22Rv1 (cell line): ENCODE data around the gene ALDH1L1.

Experiments used
- H3K27ac ChIP-seq: fragments of 450-650 bp; 2 replicates; pipeline ENCODE4 v1.5.1; 2017
- ZFX ChIP-seq: fragments of 450-650 bp; IDR thresholded peaks from 2 replicates; pipeline ENCODE4 v1.6.1; 2017; ENCODE audit warnings: antibody characterized with exemption, borderline replicate concordance
- TF ChIP-seq, protein P1 (sequence below): fragments of 450-650 bp; IDR thresholded peaks from 2 replicates; pipeline ENCODE4 v1.5.1; 2017; ENCODE audit warnings: mild to moderate bottlenecking

ALDH1L1 gene

DNA sequence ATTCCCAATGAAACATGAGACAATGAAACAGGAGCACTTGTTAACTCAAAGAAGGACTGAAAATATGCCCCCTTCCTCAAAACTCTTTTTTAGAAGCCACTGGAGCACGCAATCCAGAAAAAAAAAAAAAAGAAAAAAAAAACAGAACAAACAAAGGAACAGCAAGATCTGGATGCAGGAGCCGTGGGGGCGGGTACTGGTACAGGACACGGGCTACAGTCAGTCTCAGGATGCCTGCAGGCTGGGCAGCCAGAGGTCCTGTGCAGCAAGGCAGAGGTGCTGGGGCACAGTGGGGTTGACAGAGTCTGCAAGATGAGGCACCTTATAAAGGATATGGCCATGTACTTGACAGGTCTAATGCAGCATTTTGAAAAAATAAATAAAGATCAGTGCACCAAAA, 22.3 kb upstream of the ALDH1L1 start:
- H3K27ac ChIP-seq = no peak overlapping the region

GRCh38 chr3:126202276-126202675, 21.9 kb upstream of the ALDH1L1 start:
- no peak for TF ChIP-seq ZFX
- TF ChIP-seq, protein P1, sequence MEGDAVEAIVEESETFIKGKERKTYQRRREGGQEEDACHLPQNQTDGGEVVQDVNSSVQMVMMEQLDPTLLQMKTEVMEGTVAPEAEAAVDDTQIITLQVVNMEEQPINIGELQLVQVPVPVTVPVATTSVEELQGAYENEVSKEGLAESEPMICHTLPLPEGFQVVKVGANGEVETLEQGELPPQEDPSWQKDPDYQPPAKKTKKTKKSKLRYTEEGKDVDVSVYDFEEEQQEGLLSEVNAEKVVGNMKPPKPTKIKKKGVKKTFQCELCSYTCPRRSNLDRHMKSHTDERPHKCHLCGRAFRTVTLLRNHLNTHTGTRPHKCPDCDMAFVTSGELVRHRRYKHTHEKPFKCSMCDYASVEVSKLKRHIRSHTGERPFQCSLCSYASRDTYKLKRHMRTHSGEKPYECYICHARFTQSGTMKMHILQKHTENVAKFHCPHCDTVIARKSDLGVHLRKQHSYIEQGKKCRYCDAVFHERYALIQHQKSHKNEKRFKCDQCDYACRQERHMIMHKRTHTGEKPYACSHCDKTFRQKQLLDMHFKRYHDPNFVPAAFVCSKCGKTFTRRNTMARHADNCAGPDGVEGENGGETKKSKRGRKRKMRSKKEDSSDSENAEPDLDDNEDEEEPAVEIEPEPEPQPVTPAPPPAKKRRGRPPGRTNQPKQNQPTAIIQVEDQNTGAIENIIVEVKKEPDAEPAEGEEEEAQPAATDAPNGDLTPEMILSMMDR = no peak
- no peak overlapping the region for H3K27ac ChIP-seq

More for the DNA sequence above, 22.3 kb upstream of the ALDH1L1 start:
- TF ChIP-seq, protein P1 = no peak
- TF ChIP-seq ZFX = no peak

GRCh38 chr3:126201168-126201567, 20.8 kb upstream of the ALDH1L1 start:
- TF ChIP-seq, protein P1 = no peak
- no peak for TF ChIP-seq ZFX
- H3K27ac ChIP-seq = no peak overlapping the region

DNA sequence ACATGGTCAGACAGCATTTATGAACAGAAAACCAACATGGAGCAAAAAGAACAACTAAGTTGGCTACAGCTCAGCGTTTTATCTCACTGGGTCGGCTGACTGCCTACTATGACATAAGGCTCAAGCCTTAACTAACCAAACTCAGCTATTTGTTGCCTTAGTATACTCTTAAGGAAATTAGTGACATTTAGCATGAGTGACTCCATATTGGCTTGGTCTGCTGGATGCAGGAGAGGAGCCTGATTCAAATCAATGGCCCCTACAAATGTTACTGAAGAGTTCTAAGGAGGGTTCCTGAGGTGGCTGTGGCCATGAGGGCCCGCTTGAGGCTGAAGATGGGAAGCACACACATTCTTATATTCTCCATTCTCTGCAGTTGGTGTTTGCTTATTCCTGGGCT, 20.1 kb upstream of the ALDH1L1 start:
- TF ChIP-seq ZFX = no peak
- TF ChIP-seq, protein P1 = no peak
- H3K27ac ChIP-seq = no peak overlapping the region

DNA sequence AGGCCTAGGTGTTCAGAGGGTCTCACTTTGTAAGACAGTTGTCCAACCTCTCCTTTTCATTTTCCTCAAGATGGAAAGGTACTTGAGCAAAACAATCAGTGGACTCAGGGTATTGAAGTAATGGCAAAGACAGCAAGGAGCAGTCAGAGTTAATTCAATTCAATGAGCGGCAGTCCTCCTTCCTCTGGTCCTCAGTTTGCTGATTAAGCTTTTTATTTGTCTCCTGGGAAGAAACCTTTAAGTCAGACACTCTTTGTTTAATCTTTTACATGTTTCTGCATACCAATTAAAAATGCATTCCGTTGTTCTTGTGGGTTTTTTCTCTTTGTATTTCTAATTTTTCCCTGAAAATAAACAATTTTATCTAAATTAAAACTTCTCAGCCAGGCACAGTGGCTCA, 18.9 kb upstream of the ALDH1L1 start:
- H3K27ac ChIP-seq = no peak overlapping the region
- TF ChIP-seq ZFX = no peak
- TF ChIP-seq, protein P1 = no peak

GRCh38 chr3:126197854-126198584, 17.6 kb upstream of the ALDH1L1 start:
- 0 out of 2 replicates have a peak overlapping the region, but pooled peaks have one; percentile 14 for H3K27ac ChIP-seq
- TF ChIP-seq, protein P1 = peak; percentile 78
- no peak for TF ChIP-seq ZFX

- TF ChIP-seq, protein P1 = no peak
Observed at GRCh38 chr3:126197343-126197742, 17.0 kb upstream of the ALDH1L1 start.

More at GRCh38 chr3:126197343-126197742, 17.0 kb upstream of the ALDH1L1 start:
- no peak overlapping the region for H3K27ac ChIP-seq
